DOHH2 (cell line): ENCODE data around the gene SPPL2B.
A peak's percentile ranks its signal among the peaks of the same experiment; 100 is the strongest.

ENCODE experiments used
- H3F3A ChIP-seq: fragments of 200-600 bp; sonication (generic), shearing (Covaris generic); 2 replicates; pipeline ENCODE4 v1.6.0; 2016; ENCODE audit warnings: antibody characterized with exemption, mild to moderate bottlenecking; ENCODE audit not compliant: control insufficient read depth, insufficient read depth
- H3K27ac ChIP-seq: fragments of 200-600 bp; sonication (generic); 2 replicates; pipeline ENCODE4 v1.5.1; 2014; ENCODE audit warnings: low read depth, mild to moderate bottlenecking, low read length, moderate library complexity
- H3K27me3 ChIP-seq: fragments of 200-600 bp; sonication (generic); 2 replicates; pipeline ENCODE4 v1.6.1; 2014; ENCODE audit warnings: mild to moderate bottlenecking, low read length, mixed read lengths; ENCODE audit not compliant: control insufficient read depth
- H3K36me3 ChIP-seq: fragments of 200-600 bp; sonication (generic); 2 replicates; pipeline ENCODE4 v1.6.1; 2014; ENCODE audit warnings: mild to moderate bottlenecking, low read length, moderate library complexity, mixed read lengths; ENCODE audit not compliant: control insufficient read depth
- H3K4me1 ChIP-seq: fragments of 200-600 bp; sonication (generic); 2 replicates; pipeline ENCODE4 v1.6.1; 2014; ENCODE audit warnings: mild to moderate bottlenecking, low read length, mixed read lengths; ENCODE audit not compliant: control insufficient read depth
- H3K4me2 ChIP-seq: fragments of 200-600 bp; sonication (generic); 2 replicates; pipeline ENCODE4 v1.6.0; 2014; ENCODE audit warnings: mild to moderate bottlenecking, low read length, moderate library complexity
- H3K4me3 ChIP-seq: fragments of 200-600 bp; sonication (generic); 2 replicates; pipeline ENCODE4 v1.5.1; 2014; ENCODE audit warnings: mild to moderate bottlenecking, low read length, mixed read lengths
- H3K79me2 ChIP-seq: fragments of 200-600 bp; sonication (generic); 2 replicates; pipeline ENCODE4 v1.6.1; 2014; ENCODE audit warnings: mild to moderate bottlenecking, low read length, mixed read lengths; ENCODE audit not compliant: control insufficient read depth
- H3K9me2 ChIP-seq: fragments of 200-600 bp; sonication (generic); replicated peaks from 2 replicates; pipeline ENCODE4 v1.6.1; 2014; ENCODE audit warnings: mild to moderate bottlenecking, low read length, mixed read lengths; ENCODE audit not compliant: control insufficient read depth
- H3K9me3 ChIP-seq: fragments of 200-600 bp; sonication (generic); 2 replicates; pipeline ENCODE4 v1.6.1; 2014; ENCODE audit warnings: antibody characterized with exemption, low read length, mixed read lengths; ENCODE audit not compliant: control insufficient read depth, insufficient read depth
- H4K20me1 ChIP-seq: fragments of 200-600 bp; sonication (generic); 2 replicates; pipeline ENCODE4 v1.6.0; 2014; ENCODE audit warnings: low read depth, mild to moderate bottlenecking, antibody characterized with exemption, low read length, moderate library complexity; ENCODE audit not compliant: control insufficient read depth, insufficient read depth
- EZH2phosphoT487 ChIP-seq: fragments of 200-600 bp; sonication (generic); IDR thresholded peaks from 2 replicates; pipeline ENCODE4 v1.6.1; 2017; ENCODE audit warnings: borderline replicate concordance, mild to moderate bottlenecking, antibody characterized with exemption, low read length, moderate library complexity, mixed read lengths
- TF ChIP-seq, protein P1 (sequence below): fragments of 200-600 bp; sonication (generic); IDR thresholded peaks from one replicate; pipeline ENCODE4 v1.5.1; 2014; ENCODE audit warnings: antibody characterized with exemption, mild to moderate bottlenecking, low read depth, low read length; ENCODE audit not compliant: poor library complexity, severe bottlenecking

The SPPL2B gene

DNA sequence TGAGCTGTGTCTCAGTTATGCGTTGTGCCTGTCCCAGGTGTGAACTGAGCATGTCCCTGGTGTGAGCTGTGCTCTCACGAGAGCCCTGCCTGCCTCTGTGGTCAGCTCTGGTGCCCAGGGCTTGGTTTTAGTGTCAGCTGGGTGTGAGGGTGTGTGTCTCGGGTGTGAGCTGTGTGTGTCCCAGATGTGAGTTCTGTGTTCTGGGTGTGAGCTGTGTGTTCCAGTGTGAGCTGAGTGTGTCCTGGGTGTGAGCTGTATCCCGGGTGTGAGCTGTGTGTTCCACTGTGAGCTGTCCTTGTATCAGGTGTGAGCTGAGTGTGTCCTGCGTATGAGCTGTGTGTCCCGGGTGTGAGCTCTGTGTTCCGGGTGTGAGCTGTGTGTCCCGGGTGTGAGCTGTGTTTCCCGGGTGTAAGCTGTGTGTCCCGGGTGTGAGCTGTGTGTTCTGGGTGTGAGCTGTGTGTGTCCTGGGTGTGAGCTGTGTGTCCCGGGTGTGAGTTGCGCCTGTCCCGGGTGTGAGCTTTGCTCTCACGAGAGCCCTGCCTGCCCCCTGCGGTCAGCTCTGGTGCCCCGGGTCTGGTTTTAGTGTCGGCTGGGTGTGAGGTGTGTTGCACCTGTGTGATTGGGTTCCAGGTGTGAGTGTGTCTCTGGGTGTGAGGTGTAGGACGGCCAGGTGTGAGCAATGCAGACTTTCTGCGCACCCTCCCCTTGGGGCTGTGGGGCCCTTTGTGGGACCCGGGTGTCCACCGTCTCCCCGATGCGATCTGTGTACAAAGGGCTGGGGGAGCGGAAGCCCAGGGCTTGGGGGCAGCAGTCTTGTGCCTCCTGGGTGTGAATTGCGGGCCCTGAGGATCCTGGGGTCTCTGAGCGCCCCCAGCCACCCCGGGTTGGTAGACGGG is 39.4 kb upstream of the SPPL2B start:
- Histone ChIP-seq H3K4me3 (peak overlapping the region; percentile 72), H3K27ac (peak overlapping the region; percentile 97), H3F3A (peaks cover 8% of the 10 kb centered on the region), H3K4me1 (peaks cover 42% of the 10 kb centered on the region), H4K20me1 (no peaks in the 10 kb centered on the region), H3K4me2 (peak overlapping the region; percentile 78), H3K36me3 (peaks cover 24% of the 10 kb centered on the region), H3K9me3 (no peaks in the 10 kb centered on the region), H3K27me3 (no peaks in the 10 kb centered on the region), H3K9me2 (no peaks in the 10 kb centered on the region), H3K79me2 (peaks cover 43% of the 10 kb centered on the region)
- TF ChIP-seq, protein P1, sequence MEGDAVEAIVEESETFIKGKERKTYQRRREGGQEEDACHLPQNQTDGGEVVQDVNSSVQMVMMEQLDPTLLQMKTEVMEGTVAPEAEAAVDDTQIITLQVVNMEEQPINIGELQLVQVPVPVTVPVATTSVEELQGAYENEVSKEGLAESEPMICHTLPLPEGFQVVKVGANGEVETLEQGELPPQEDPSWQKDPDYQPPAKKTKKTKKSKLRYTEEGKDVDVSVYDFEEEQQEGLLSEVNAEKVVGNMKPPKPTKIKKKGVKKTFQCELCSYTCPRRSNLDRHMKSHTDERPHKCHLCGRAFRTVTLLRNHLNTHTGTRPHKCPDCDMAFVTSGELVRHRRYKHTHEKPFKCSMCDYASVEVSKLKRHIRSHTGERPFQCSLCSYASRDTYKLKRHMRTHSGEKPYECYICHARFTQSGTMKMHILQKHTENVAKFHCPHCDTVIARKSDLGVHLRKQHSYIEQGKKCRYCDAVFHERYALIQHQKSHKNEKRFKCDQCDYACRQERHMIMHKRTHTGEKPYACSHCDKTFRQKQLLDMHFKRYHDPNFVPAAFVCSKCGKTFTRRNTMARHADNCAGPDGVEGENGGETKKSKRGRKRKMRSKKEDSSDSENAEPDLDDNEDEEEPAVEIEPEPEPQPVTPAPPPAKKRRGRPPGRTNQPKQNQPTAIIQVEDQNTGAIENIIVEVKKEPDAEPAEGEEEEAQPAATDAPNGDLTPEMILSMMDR = no peak
- no peak for TF ChIP-seq EZH2phosphoT487

DNA sequence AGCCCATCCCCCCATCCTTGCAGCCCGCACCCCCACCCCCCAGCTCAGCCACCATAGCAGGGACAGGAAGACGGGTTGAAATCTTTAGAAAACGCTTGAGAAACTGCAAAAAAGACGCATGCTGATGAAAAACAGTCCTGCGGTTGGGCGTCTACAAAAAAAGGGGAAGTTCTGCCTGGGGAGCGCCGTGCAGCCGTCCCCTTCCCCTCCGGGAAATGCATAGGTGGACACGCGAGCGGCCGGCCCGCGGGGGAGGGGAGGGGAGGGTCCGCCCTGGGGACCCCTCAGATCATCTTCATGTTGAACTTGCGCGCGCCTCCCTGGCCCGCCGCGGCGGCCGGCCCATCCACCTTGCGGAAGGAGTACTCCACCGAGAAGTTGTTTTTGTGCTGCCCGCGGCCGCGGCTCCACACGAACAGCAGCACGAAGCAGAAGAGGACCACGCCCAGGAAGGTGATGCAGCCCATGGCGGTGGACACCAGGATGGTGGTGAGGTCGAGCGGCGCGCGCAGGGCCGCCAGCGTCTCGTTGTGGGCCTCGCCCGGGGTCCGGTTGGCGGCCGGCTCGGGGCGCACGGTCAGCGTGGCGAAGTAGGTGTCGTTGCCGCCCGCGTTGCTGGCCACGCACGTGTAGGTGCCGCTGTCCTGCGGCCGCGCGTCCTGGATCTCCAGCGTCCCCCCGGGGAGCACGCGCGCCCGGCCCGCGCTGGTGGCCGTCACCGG is 38.6 kb upstream of the SPPL2B start:
- H3K27me3 ChIP-seq = no peaks in the 10 kb centered on the region
- peak overlapping the region; percentile 72 for H3K4me3 ChIP-seq
- H3K79me2 ChIP-seq = peaks cover 50% of the 10 kb centered on the region
- peaks cover 7% of the 10 kb centered on the region for H3F3A ChIP-seq
- peak overlapping the region; percentile 97 for H3K27ac ChIP-seq
- no peaks in the 10 kb centered on the region for H3K9me2 ChIP-seq
- no peaks in the 10 kb centered on the region for H4K20me1 ChIP-seq
- H3K9me3 ChIP-seq = no peaks in the 10 kb centered on the region
- H3K4me2 ChIP-seq = peak overlapping the region; percentile 78
- H3K4me1 ChIP-seq = peaks cover 50% of the 10 kb centered on the region
- TF ChIP-seq, protein P1 = no peak
- TF ChIP-seq EZH2phosphoT487 = no peak
- H3K36me3 ChIP-seq = peaks cover 27% of the 10 kb centered on the region

DNA sequence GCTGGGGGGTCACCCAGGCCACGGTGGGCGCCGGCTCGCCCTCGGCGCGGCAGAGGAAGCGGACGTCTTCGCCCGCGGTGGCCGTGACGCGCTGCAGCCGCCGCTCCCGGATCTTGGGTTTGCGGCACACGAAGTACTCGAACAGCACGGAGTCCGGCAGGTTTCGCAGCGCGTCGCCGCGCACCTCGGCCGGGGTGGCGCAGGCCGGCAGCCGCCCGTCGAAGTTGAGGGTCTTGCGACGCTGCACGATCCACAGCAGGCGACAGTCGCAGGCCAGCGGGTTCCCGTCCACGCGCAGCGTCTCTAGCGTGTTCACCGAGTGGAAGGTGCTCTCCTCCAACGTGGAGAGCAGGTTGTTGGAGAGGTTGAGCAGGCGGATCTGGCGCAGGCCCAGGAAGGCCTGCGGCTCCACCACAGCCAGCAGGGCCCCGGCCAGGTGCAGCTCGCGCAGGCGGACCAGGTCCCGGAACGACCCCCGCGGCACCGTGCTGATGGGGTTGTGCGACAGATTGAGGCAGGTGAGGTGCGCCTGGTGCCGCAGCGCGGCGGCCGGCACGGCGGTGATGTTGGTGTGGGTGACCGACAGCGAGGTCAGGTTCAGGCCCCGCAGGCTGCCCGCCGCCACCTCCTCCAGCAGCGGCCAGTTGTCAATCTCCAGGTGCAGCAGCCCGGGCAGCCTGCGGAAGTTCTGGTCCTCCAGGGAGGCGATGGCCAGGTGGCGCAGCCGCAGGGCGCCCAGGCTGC is 37.9 kb upstream of the SPPL2B start:
- H3K4me3 ChIP-seq = peak overlapping the region; percentile 72
- H3K36me3 ChIP-seq = peaks cover 34% of the 10 kb centered on the region
- no peaks in the 10 kb centered on the region for H3K9me2 ChIP-seq
- H3F3A ChIP-seq = peaks cover 7% of the 10 kb centered on the region
- peaks cover 55% of the 10 kb centered on the region for H3K4me1 ChIP-seq
- peaks cover 55% of the 10 kb centered on the region for H3K79me2 ChIP-seq
- no peaks in the 10 kb centered on the region for H3K9me3 ChIP-seq
- H3K27ac ChIP-seq = peak overlapping the region; percentile 97
- no peaks in the 10 kb centered on the region for H4K20me1 ChIP-seq
- peak overlapping the region; percentile 78 for H3K4me2 ChIP-seq
- TF ChIP-seq, protein P1 = no peak
- no peak for TF ChIP-seq EZH2phosphoT487
- H3K27me3 ChIP-seq = no peaks in the 10 kb centered on the region
